Endothelial cell of umbilical vein (primary cell): ENCODE results near the gene ZNF526. TPM values are rescaled to one million over a fixed set of nuclear protein-coding genes. Genes with fewer than 3 reads are reported as not detected.
A peak's percentile ranks its signal among the peaks of the same experiment; 100 is the strongest.

ENCODE experiments used
- BruUV-seq: library from RNA; stranded (reverse); fragments of 400-500 nt; replicated peaks from 2 replicates; lab custom pipeline; 2021; lab: Mats Ljungman, UMichigan
- CTCF ChIA-PET: fragments of 300-600, 350-600 bp; sonication (Branson Sonifier 250); formaldehyde crosslinking; loops from one replicate; lab custom pipeline; 2021; ENCODE audit warnings: antibody characterized with exemption, inconsistent platforms; lab: Charles Lee
- POLR2A ChIA-PET: fragments of 300-600, 350-600 bp; sonication (Branson Sonifier 250); formaldehyde crosslinking; loops from one replicate; lab custom pipeline; 2021; ENCODE audit warnings: antibody characterized with exemption, inconsistent platforms; lab: Charles Lee
- DNase-seq: peaks from one replicate; pipeline ENCODE4 v3.0.0-alpha.2; 2011; ENCODE audit warnings: low read depth, low spot score
- FAIRE-seq: peaks from 2 replicates; lab custom pipeline; 2011; peaks lifted over from hg19 to GRCh38; lab: Jason Lieb, UNC
- H2AFZ ChIP-seq: 2 replicates; pipeline ENCODE4 v1.6.0; 2012; ENCODE audit warnings: low read depth, low read length, control low read depth, inconsistent platforms
- H3K27ac ChIP-seq: 2 replicates; pipeline ENCODE4 v1.5.1; 2011; ENCODE audit warnings: low read depth, mild to moderate bottlenecking, control low read depth, low read length, moderate library complexity; ENCODE audit not compliant: insufficient read depth
- H3K27me3 ChIP-seq, 2 experiments: 2 replicates each; pipeline versions ENCODE4 v1.6.0 to v1.6.1; 2011; ENCODE audit warnings: low read length in 2 of 2, mixed read lengths in 1 of 2; ENCODE audit not compliant: control insufficient read depth in 2 of 2, insufficient read depth in 2 of 2
- H3K36me3 ChIP-seq, 2 experiments: 2 replicates in 1 of 2; 3 replicates in 1 of 2; pipeline ENCODE4 v1.5.1; 2011; ENCODE audit warnings: low read length in 2 of 2, mild to moderate bottlenecking in 1 of 2, moderate library complexity in 1 of 2; ENCODE audit not compliant: control insufficient read depth in 2 of 2, insufficient read depth in 2 of 2; ENCODE audit errors: extremely low read depth in 1 of 2
- H3K4me1 ChIP-seq: 3 replicates; pipeline ENCODE4 v1.5.1; 2011; ENCODE audit warnings: mild to moderate bottlenecking, low read length; ENCODE audit not compliant: control insufficient read depth, insufficient read depth; ENCODE audit errors: extremely low read depth
- H3K4me2 ChIP-seq: 2 replicates; pipeline ENCODE4 v1.6.1; 2011; ENCODE audit warnings: low read length, control low read depth, mixed read lengths; ENCODE audit not compliant: insufficient read depth
- H3K4me3 ChIP-seq, 3 experiments: fragments of 200-600 bp in 1 of 3; sonication (generic), shearing (Covaris generic) in 1 of 3; replicated peaks in 1 of 3; 2 replicates each; pipeline ENCODE4 v1.5.1; 2011 to 2016; ENCODE audit warnings: control low read depth in 3 of 3, low read length in 3 of 3, mild to moderate bottlenecking in 2 of 3, inconsistent platforms in 1 of 3, low read depth in 1 of 3, moderate library complexity in 1 of 3; ENCODE audit not compliant: insufficient read depth in 1 of 3
- H3K79me2 ChIP-seq: 2 replicates; pipeline ENCODE4 v1.6.0; 2012; ENCODE audit warnings: low read length, inconsistent platforms; ENCODE audit not compliant: control insufficient read depth, insufficient read depth
- H3K9ac ChIP-seq: replicated peaks from 2 replicates; pipeline ENCODE3; 2011; ENCODE audit warnings: low read length, control low read depth; ENCODE audit not compliant: insufficient read depth; ENCODE audit errors: extremely low read depth
- H3K9me1 ChIP-seq: replicated peaks from 3 replicates; pipeline ENCODE4 v1.6.0; 2011; ENCODE audit warnings: mild to moderate bottlenecking, low read length; ENCODE audit not compliant: control insufficient read depth, insufficient read depth; ENCODE audit errors: extremely low read depth
- H3K9me3 ChIP-seq: replicated peaks from 2 replicates; pipeline ENCODE4 v1.5.1; 2012; ENCODE audit warnings: low read length, inconsistent platforms; ENCODE audit not compliant: control insufficient read depth, insufficient read depth
- H4K20me1 ChIP-seq: replicated peaks from 2 replicates; pipeline ENCODE3; 2011; ENCODE audit warnings: mild to moderate bottlenecking, low read length; ENCODE audit not compliant: control insufficient read depth, insufficient read depth; ENCODE audit errors: extremely low read depth
- EZH2 ChIP-seq: IDR thresholded peaks from 2 replicates; pipeline ENCODE4 v1.6.1; 2012; ENCODE audit warnings: borderline replicate concordance, low read depth, mild to moderate bottlenecking, moderate library complexity, low read length, inconsistent platforms; ENCODE audit not compliant: severe bottlenecking
- FOS ChIP-seq: IDR thresholded peaks from 2 replicates; pipeline ENCODE4 v1.6.1; 2011; ENCODE audit warnings: mild to moderate bottlenecking, low read length, moderate library complexity, borderline replicate concordance; ENCODE audit not compliant: insufficient read depth
- GATA2 ChIP-seq: IDR thresholded peaks from 2 replicates; pipeline ENCODE4 v1.7.0; 2011; ENCODE audit warnings: low read depth, mild to moderate bottlenecking, moderate library complexity, mixed read lengths, low read length; ENCODE audit not compliant: insufficient read length, insufficient read depth
- JUN ChIP-seq: IDR thresholded peaks from 2 replicates; pipeline ENCODE4 v1.6.1; 2011; ENCODE audit warnings: borderline replicate concordance, low read depth; ENCODE audit not compliant: insufficient read length, insufficient read depth
- MYC ChIP-seq: IDR thresholded peaks from one replicate; pipeline ENCODE4 v1.6.1; 2011; ENCODE audit warnings: mild to moderate bottlenecking, low read depth, low read length
- POLR2A ChIP-seq: IDR thresholded peaks from 2 replicates; pipeline ENCODE4 v1.6.1; 2012; ENCODE audit warnings: low read depth, mild to moderate bottlenecking, control low read depth, low read length
- POLR2AphosphoS5 ChIP-seq: IDR thresholded peaks from 2 replicates; pipeline ENCODE4 v1.6.1; 2012; ENCODE audit warnings: low read depth, mild to moderate bottlenecking, control low read depth, low read length, moderate library complexity; ENCODE audit not compliant: insufficient read depth
- dilution Hi-C: fragments of 300-500 bp; cut with MboI; formaldehyde crosslinking; loops from one replicate; pipeline ENCODE4 v1.15.0; 2019; ENCODE audit warnings: low sequenced_read_pairs; ENCODE audit not compliant: extremely low pct_ligation_motif_present
- intact Hi-C: fragments of 100-400 bp; cut with micrococcal nuclease; formaldehyde crosslinking; loops from one replicate; pipeline ENCODE4 v1.10.0; 2022
- polyA plus RNA-seq, 4 experiments: library from polyadenylated mRNA; depleted of rRNA in 3 of 4; stranded (reverse) in 3 of 4; unstranded in 1 of 4; fragments of >200 nt; gene quantifications; 2 replicates each; pipeline versions ENCODE4 v1.2.1 to v1.2.3, GENCODE V29; 2011 to 2012; ENCODE audit warnings: missing spikeins in 1 of 4
- total RNA-seq: library from RNA; stranded (reverse); gene quantifications from 2 replicates; pipeline ENCODE4 v1.2.3, GENCODE V29; 2021
- TF ChIP-seq, protein P1 (sequence below), 2 donors: IDR thresholded peaks; 1 replicate in 1 of 2; 2 replicates in 1 of 2; pipeline ENCODE4 v1.5.1; 2011; ENCODE audit warnings: low read length in 2 of 2, mild to moderate bottlenecking in 2 of 2, moderate library complexity in 2 of 2, control low read depth in 1 of 2, inconsistent platforms in 1 of 2, low read depth in 1 of 2; ENCODE audit not compliant: insufficient read depth in 1 of 2; ENCODE audit errors: extremely low read depth in 1 of 2
- TF ChIP-seq, protein P2 (sequence below): IDR thresholded peaks from 2 replicates; pipeline ENCODE4 v1.6.1; 2011; ENCODE audit not compliant: insufficient read depth, insufficient read length

The ZNF526 gene
- total and polyA plus RNA-seq, 2 donors (not counting 3 experiments of a cell fraction or from before 2014, with no cell fraction given), result 6.5 to 13.3 TPM

DNA sequence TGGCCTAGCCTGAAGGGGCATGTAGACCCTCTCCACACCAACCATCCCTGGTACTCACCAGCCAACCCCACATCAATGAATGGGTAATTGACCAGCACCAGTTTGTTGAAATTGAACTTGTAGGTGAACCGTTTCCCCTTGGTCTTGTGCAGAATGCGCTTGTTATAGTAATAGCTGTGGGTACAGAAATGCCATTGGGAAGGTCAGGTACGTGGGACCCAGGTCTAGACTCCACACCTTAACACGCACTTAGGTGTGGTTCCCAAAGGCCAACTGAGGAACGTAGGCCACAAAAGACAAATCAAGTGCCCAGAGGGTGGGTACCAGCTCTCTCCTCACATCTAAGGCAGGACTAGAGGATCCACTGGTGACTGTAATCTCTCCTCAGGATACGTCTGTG is 29.7 kb downstream of the ZNF526 start:
- Histone ChIP-seq H3K9me3 (no peaks in the 10 kb centered on the region), H3K27ac (peak overlapping the region; percentile 67), H2AFZ (no peak overlapping the region), H3K27me3 (no peaks in the 10 kb centered on the region), H3K9ac (no peak overlapping the region), H3K9me1 (no peaks in the 10 kb centered on the region), H3K4me2 (no peak overlapping the region), H4K20me1 (no peaks in the 10 kb centered on the region), H3K4me1 (peaks cover 37% of the 10 kb centered on the region), H3K4me3 (no peak overlapping the region), H3K36me3 (peaks cover 7 to 27% of the 10 kb centered on the region in 2 experiments), H3K79me2 (peaks cover 51% of the 10 kb centered on the region)
- DNase-seq (no peak), FAIRE-seq (no peak)
- BruUV-seq, result no TSS peak
- intact Hi-C loops, result no loop called here
- dilution Hi-C loops, result no loop called here
- CTCF ChIA-PET, result interaction anchor here (11.8 kb wide), 1 partner anchor 30 kb away, joined by 365 read pairs; no protein-coding TSS in a partner anchor
- POLR2A ChIA-PET, result interaction anchor here (1.2 kb wide), 1 partner anchor 30 kb away, joined by 5 read pairs; no protein-coding TSS in a partner anchor
- TF ChIP-seq EZH2, result no peak
- no peak for TF ChIP-seq POLR2A
- TF ChIP-seq POLR2AphosphoS5, result no peak
- TF ChIP-seq JUN, result no peak
- no peak for TF ChIP-seq GATA2
- no peak for TF ChIP-seq FOS
- TF ChIP-seq, protein P1, sequence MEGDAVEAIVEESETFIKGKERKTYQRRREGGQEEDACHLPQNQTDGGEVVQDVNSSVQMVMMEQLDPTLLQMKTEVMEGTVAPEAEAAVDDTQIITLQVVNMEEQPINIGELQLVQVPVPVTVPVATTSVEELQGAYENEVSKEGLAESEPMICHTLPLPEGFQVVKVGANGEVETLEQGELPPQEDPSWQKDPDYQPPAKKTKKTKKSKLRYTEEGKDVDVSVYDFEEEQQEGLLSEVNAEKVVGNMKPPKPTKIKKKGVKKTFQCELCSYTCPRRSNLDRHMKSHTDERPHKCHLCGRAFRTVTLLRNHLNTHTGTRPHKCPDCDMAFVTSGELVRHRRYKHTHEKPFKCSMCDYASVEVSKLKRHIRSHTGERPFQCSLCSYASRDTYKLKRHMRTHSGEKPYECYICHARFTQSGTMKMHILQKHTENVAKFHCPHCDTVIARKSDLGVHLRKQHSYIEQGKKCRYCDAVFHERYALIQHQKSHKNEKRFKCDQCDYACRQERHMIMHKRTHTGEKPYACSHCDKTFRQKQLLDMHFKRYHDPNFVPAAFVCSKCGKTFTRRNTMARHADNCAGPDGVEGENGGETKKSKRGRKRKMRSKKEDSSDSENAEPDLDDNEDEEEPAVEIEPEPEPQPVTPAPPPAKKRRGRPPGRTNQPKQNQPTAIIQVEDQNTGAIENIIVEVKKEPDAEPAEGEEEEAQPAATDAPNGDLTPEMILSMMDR (IDR thresholded peaks at IDR 0.05; ENCODE audit: extremely low read depth in 1 of 2, insufficient read depth in 1 of 2, low read depth in 1 of 2, low read length in 2 of 2), result no peak
- TF ChIP-seq MYC, result no peak
- TF ChIP-seq, protein P2, sequence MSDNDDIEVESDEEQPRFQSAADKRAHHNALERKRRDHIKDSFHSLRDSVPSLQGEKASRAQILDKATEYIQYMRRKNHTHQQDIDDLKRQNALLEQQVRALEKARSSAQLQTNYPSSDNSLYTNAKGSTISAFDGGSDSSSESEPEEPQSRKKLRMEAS, result no peak
